GM21423 (cell line): ENCODE data around the gene TIMM22.

ENCODE experiments used
- ATAC-seq: cut with Tn5 transposase; IDR thresholded peaks from one replicate; pipeline ENCODE4 v1.9.1; 2021; ENCODE audit warnings: mild to moderate bottlenecking, moderate library complexity; ENCODE audit not compliant: unreplicated experiment

Gene TIMM22

GRCh38 chr17:1001640-1002411 lies 4.9 kb downstream of the TIMM22 start:
- no peak for ATAC-seq

- no peak for ATAC-seq
Measured at GRCh38 chr17:1002412-1002753, 5.5 kb downstream of the TIMM22 start.

GRCh38 chr17:1002771-1003555 lies 6.0 kb downstream of the TIMM22 start:
- ATAC-seq: no peak

GRCh38 chr17:1003633-1003971 lies 6.7 kb downstream of the TIMM22 start:
- no peak for ATAC-seq

- no peak for ATAC-seq
Measured at GRCh38 chr17:1003972-1004768, 7.2 kb downstream of the TIMM22 start.

- ATAC-seq: no peak
Measured at GRCh38 chr17:1004769-1005295, 7.9 kb downstream of the TIMM22 start.

- no peak for ATAC-seq
Measured at GRCh38 chr17:1005361-1005946, 8.5 kb downstream of the TIMM22 start.

GRCh38 chr17:1006054-1006453 lies 9.1 kb downstream of the TIMM22 start:
- ATAC-seq: no peak

GRCh38 chr17:1007310-1008007 lies 10.5 kb downstream of the TIMM22 start:
- ATAC-seq: no peak

GRCh38 chr17:1008008-1008761 lies 11.3 kb downstream of the TIMM22 start:
- ATAC-seq: no peak

- ATAC-seq: no peak
Measured at GRCh38 chr17:1009229-1010085, 12.5 kb downstream of the TIMM22 start.

GRCh38 chr17:1010086-1010450 lies 13.1 kb downstream of the TIMM22 start:
- no peak for ATAC-seq

GRCh38 chr17:1010586-1010985 lies 13.7 kb downstream of the TIMM22 start:
- no peak for ATAC-seq

GRCh38 chr17:1011138-1011537 lies 14.2 kb downstream of the TIMM22 start:
- no peak for ATAC-seq

- no peak for ATAC-seq
Measured at GRCh38 chr17:1011760-1012735, 15.1 kb downstream of the TIMM22 start.

- no peak for ATAC-seq
Measured at GRCh38 chr17:1012823-1013728, 16.1 kb downstream of the TIMM22 start.

GRCh38 chr17:1013729-1014090 lies 16.8 kb downstream of the TIMM22 start:
- no peak for ATAC-seq
